PC-3 (cell line): ENCODE data around the gene CADPS2. TPM values are rescaled to one million over a fixed set of nuclear protein-coding genes. Genes with fewer than 3 reads are reported as not detected.

Experiments used
- ATAC-seq: fragments of 200-7000 bp; cut with Tn5 transposase; 2 replicates; pipeline ENCODE4 v1.9.1; 2020; ENCODE audit warnings: mild to moderate bottlenecking, moderate library complexity
- BruUV-seq: library from RNA; stranded (reverse); fragments of 400-500 nt; replicated peaks from 2 replicates; lab custom pipeline; 2021; lab: Mats Ljungman, UMichigan
- CTCF ChIA-PET: fragments of 300-600 bp; sonication (Branson Sonifier 250); formaldehyde crosslinking; loops from one replicate; lab custom pipeline; 2022; ENCODE audit warnings: antibody characterized with exemption; lab: Charles Lee
- POLR2A ChIA-PET: fragments of 300-600 bp; sonication (Branson Sonifier 250); formaldehyde crosslinking; loops from one replicate; lab custom pipeline; 2022; ENCODE audit warnings: antibody characterized with exemption; ENCODE audit not compliant: unreplicated experiment; lab: Charles Lee
- DNase-seq: peaks from one replicate; pipeline ENCODE4 v3.0.0-alpha.2; 2015
- H2AFZ ChIP-seq: fragments of 300-600 bp; sonication (generic); 2 replicates; pipeline ENCODE4 v1.6.0; 2016; ENCODE audit warnings: antibody characterized with exemption, low read length
- H3F3A ChIP-seq: fragments of 300-600 bp; sonication (generic); one replicate; pipeline ENCODE4 v1.6.0; 2017; ENCODE audit warnings: antibody characterized with exemption, low read length, control low read depth, mild to moderate bottlenecking; ENCODE audit not compliant: unreplicated experiment
- H3K27ac ChIP-seq: fragments of 300-600 bp; sonication (generic); 2 replicates; pipeline ENCODE4 v1.5.1; 2016; ENCODE audit warnings: mild to moderate bottlenecking, low read length
- H3K27me3 ChIP-seq: fragments of 300-600 bp; sonication (generic); 2 replicates; pipeline ENCODE4 v1.6.1; 2016; ENCODE audit warnings: low read length, mixed read lengths
- H3K36me3 ChIP-seq: fragments of 300-600 bp; sonication (generic); 2 replicates; pipeline ENCODE4 v1.6.1; 2016; ENCODE audit warnings: low read depth, mixed run types, low read length, mixed read lengths
- H3K4me1 ChIP-seq: fragments of 300-600 bp; sonication (generic); 2 replicates; pipeline ENCODE4 v1.5.1; 2016; ENCODE audit warnings: low read length; ENCODE audit not compliant: insufficient read depth
- H3K4me2 ChIP-seq: fragments of 300-600 bp; sonication (generic); 2 replicates; pipeline ENCODE4 v1.6.0; 2016; ENCODE audit warnings: low read length
- H3K4me3 ChIP-seq: fragments of 300-600 bp; sonication (generic); 2 replicates; pipeline ENCODE4 v1.5.1; 2016; ENCODE audit warnings: mild to moderate bottlenecking, low read length, mixed read lengths
- H3K79me2 ChIP-seq: fragments of 300-600 bp; sonication (generic); 2 replicates; pipeline ENCODE4 v1.6.1; 2017; ENCODE audit warnings: low read length, mixed read lengths
- H3K9ac ChIP-seq: fragments of 300-600 bp; sonication (generic); 2 replicates; pipeline ENCODE4 v1.6.0; 2016; ENCODE audit warnings: mild to moderate bottlenecking, low read length
- H3K9me2 ChIP-seq: fragments of 300-600 bp; sonication (generic); replicated peaks from 2 replicates; pipeline ENCODE4 v1.6.1; 2016; ENCODE audit warnings: mixed run types, low read length, mixed read lengths
- H3K9me3 ChIP-seq: fragments of 300-600 bp; sonication (generic); 2 replicates; pipeline ENCODE4 v1.6.1; 2016; ENCODE audit warnings: low read length, mixed read lengths
- H4K20me1 ChIP-seq: fragments of 300-600 bp; sonication (generic); 2 replicates; pipeline ENCODE4 v1.6.1; 2016; ENCODE audit warnings: low read length, mixed read lengths
- CTCF ChIP-seq: fragments of 300-600 bp; sonication (generic); conservative IDR thresholded peaks from 2 replicates; pipeline ENCODE4 v1.5.1; 2017; ENCODE audit warnings: antibody characterized with exemption, low read depth, mild to moderate bottlenecking, low read length
- EZH2 ChIP-seq: fragments of 300-600 bp; sonication (generic); IDR thresholded peaks from one replicate; pipeline ENCODE4 v1.6.1; 2017; ENCODE audit warnings: antibody characterized with exemption, mild to moderate bottlenecking, low read length; ENCODE audit not compliant: unreplicated experiment
- EZH2phosphoT487 ChIP-seq: fragments of 300-600 bp; sonication (generic); IDR thresholded peaks from 2 replicates; pipeline ENCODE4 v1.6.1; 2018; ENCODE audit warnings: mild to moderate bottlenecking, antibody characterized with exemption, low read length, borderline replicate concordance
- intact Hi-C: fragments of 100-400 bp; cut with micrococcal nuclease; formaldehyde crosslinking; loops from 2 replicates; pipeline ENCODE4 v1.9.0; 2023
- total RNA-seq: library from RNA; depleted of rRNA; stranded (reverse); fragments of >200 nt; gene quantifications from 2 replicates; pipeline ENCODE4 v1.2.3, GENCODE V29; 2014

Gene CADPS2
- total RNA-seq, 1 experiment from 2014 or later, result 9.4 TPM

DNA sequence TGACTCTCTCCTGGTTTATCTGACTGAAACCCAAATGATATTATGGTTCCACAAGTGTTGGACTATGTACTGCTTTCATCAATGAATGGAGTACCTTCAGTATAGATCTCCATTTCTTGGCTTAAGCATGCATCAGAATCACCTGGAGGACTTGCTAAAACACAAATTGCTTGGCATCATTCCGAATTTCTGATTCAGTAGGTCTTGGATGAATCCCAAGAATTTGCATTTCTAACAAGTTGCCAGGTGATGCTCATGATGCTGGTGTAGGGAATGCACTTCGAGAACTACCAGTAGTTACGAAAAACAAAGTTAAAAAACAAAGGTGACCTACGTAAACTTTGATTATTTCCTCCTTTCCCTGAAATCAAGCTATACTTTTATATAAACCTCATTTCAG, 462.7 kb downstream of the CADPS2 start:
- Histone ChIP-seq H3K36me3 (no peaks in the 10 kb centered on the region), H3K9ac (no peak overlapping the region), H3K4me3 (no peak overlapping the region), H3F3A (no peaks in the 10 kb centered on the region), H3K27me3 (no peaks in the 10 kb centered on the region), H3K79me2 (no peaks in the 10 kb centered on the region), H2AFZ (no peak overlapping the region), H3K9me2 (no peaks in the 10 kb centered on the region), H3K4me2 (no peak overlapping the region), H3K27ac (no peak overlapping the region), H3K9me3 (no peaks in the 10 kb centered on the region), H3K4me1 (no peaks in the 10 kb centered on the region), H4K20me1 (no peaks in the 10 kb centered on the region)
- BruUV-seq, result no TSS peak
- CTCF ChIA-PET, result no interaction called here
- DNase-seq, result peak; percentile 12
- ATAC-seq, result no peak
- POLR2A ChIA-PET, result no interaction called here
- intact Hi-C loops, result no loop called here
- no peak for TF ChIP-seq EZH2
- TF ChIP-seq EZH2phosphoT487, result no peak
- no peak for TF ChIP-seq CTCF

DNA sequence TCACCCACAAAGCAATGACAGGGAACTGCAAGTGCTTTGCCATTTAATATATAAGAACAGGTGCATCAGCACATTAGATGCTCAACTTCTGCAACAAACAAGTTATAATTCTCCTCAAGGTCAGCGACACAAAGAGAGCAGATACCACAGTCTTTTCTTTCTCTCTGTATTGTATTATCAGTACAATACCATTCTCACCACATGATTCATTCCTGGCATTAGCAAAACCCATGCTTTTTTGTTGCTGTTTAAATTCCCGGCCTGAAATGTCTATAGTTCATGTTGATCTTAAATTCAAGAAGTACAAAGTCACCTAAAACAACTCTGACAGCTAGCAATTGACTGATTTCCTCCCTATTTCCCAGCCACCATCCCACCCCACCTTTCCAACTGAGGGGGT, 469.9 kb downstream of the CADPS2 start:
- Histone ChIP-seq H3K36me3 (no peaks in the 10 kb centered on the region), H3K9me3 (no peaks in the 10 kb centered on the region), H3K9ac (no peak overlapping the region), H3K27me3 (no peaks in the 10 kb centered on the region), H3K79me2 (no peaks in the 10 kb centered on the region), H3K4me1 (no peaks in the 10 kb centered on the region), H3K9me2 (no peaks in the 10 kb centered on the region), H3K4me2 (no peak overlapping the region), H2AFZ (no peak overlapping the region), H3F3A (no peaks in the 10 kb centered on the region), H3K27ac (no peak overlapping the region), H4K20me1 (no peaks in the 10 kb centered on the region), H3K4me3 (no peak overlapping the region)
- CTCF ChIA-PET, result no interaction called here
- DNase-seq, result no peak
- intact Hi-C loops, result no loop called here
- POLR2A ChIA-PET, result no interaction called here
- no TSS peak for BruUV-seq
- TF ChIP-seq CTCF (no peak), EZH2phosphoT487 (no peak), EZH2 (no peak)
- no peak for ATAC-seq

DNA sequence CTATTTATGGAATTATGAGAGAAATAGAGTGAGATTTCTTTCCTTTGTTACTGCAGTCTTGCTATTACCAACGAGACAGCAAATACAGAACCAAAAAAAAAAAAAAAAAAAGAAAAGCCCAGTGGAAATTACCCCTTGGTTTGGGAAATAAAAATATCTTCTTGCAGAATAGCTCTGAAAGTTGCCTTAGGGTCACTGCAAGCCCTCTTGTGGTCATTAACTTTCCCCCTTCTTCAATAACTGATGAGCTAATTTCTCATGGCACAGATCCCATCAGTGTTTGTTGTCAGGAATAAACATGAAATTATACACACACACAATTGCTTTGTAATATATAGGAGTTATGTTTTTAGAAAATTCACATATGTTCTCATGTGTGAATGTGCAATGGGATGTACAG, 470.8 kb downstream of the CADPS2 start:
- CTCF ChIA-PET, result no interaction called here
- no peak for TF ChIP-seq CTCF
- no peak for TF ChIP-seq EZH2phosphoT487
- TF ChIP-seq EZH2, result no peak
- no peak overlapping the region for H3K27ac ChIP-seq

More for the DNA sequence above, 470.8 kb downstream of the CADPS2 start:
- H4K20me1 ChIP-seq, result no peaks in the 10 kb centered on the region
- no peak overlapping the region for H3K4me3 ChIP-seq
- no peaks in the 10 kb centered on the region for H3K27me3 ChIP-seq
- no peak overlapping the region for H2AFZ ChIP-seq
- no peaks in the 10 kb centered on the region for H3K9me3 ChIP-seq
- POLR2A ChIA-PET, result no interaction called here
- ATAC-seq (no peak), DNase-seq (no peak)
- no peaks in the 10 kb centered on the region for H3K36me3 ChIP-seq
- no peak overlapping the region for H3K4me2 ChIP-seq
- no TSS peak for BruUV-seq
- no peaks in the 10 kb centered on the region for H3K4me1 ChIP-seq
- no peak overlapping the region for H3K9ac ChIP-seq
- no peaks in the 10 kb centered on the region for H3K79me2 ChIP-seq
- H3K9me2 ChIP-seq, result no peaks in the 10 kb centered on the region
- intact Hi-C loops, result no loop called here
- H3F3A ChIP-seq, result no peaks in the 10 kb centered on the region
